Prostate gland (tissue), 2 donors: ENCODE measurements around the gene EMID1.

ENCODE experiments used
- CTCF ChIP-seq, 4 experiments: fragments of 200-600 bp in 2 of 4; fragments of 450-650 bp in 2 of 4; sonication (generic) in 2 of 4; IDR thresholded peaks; 1 replicate in 3 of 4; 2 replicates in 1 of 4; pipeline ENCODE4 v1.5.1; 2016 to 2019; ENCODE audit warnings: antibody characterized with exemption in 4 of 4, mild to moderate bottlenecking in 2 of 4, moderate library complexity in 2 of 4
- POLR2A ChIP-seq: fragments of 450-650 bp; IDR thresholded peaks from one replicate; pipeline ENCODE4 v1.6.1; 2016; ENCODE audit warnings: antibody characterized with exemption, mild to moderate bottlenecking
- POLR2AphosphoS5 ChIP-seq: sonication (generic); formaldehyde crosslinking; IDR thresholded peaks from one replicate; pipeline ENCODE4 v1.6.1; 2017; ENCODE audit warnings: antibody characterized with exemption

DNA sequence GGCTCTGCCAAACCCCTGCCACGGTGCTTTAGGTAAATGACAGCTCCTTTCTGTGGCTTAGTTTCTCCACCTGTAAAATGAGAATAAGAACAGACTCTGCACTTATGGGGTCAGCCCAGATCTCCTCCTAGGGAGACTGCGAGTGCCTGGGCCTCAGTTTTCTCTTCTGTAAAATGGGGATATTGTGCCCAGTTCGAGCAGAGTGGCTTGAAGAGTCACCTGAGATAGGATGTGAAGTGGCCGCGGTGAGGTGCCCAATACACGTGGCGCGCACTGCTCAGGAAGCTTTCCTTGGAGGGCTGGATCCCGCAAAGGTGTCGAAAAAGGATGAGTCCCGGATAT, 473 bp upstream of the EMID1 start:
- TF ChIP-seq CTCF (IDR thresholded peaks at IDR 0.05) (no peak), POLR2AphosphoS5 (no peak), POLR2A (no peak)
